HG02981 (cell line): Measurements from ENCODE around the gene ADAMTSL1.

Source experiments
- ATAC-seq: cut with Tn5 transposase; IDR thresholded peaks from one replicate; pipeline ENCODE4 v1.9.1; 2021; ENCODE audit warnings: mild to moderate bottlenecking, moderate library complexity; ENCODE audit not compliant: unreplicated experiment

ADAMTSL1 gene

GRCh38 chr9:18721267-18721994 lies 247.5 kb downstream of the ADAMTSL1 start:
- no peak for ATAC-seq

- no peak for ATAC-seq
Observed at GRCh38 chr9:18721995-18722310, 248.0 kb downstream of the ADAMTSL1 start.

- no peak for ATAC-seq
Observed at GRCh38 chr9:18722882-18723281, 248.9 kb downstream of the ADAMTSL1 start.

- ATAC-seq = no peak
Observed at GRCh38 chr9:18723366-18723765, 249.4 kb downstream of the ADAMTSL1 start.

GRCh38 chr9:18726546-18726945 lies 252.6 kb downstream of the ADAMTSL1 start:
- ATAC-seq = no peak

GRCh38 chr9:18727904-18728303 lies 254.0 kb downstream of the ADAMTSL1 start:
- ATAC-seq = no peak

GRCh38 chr9:18728642-18729041 lies 254.7 kb downstream of the ADAMTSL1 start:
- no peak for ATAC-seq

GRCh38 chr9:18730241-18730640 lies 256.3 kb downstream of the ADAMTSL1 start:
- no peak for ATAC-seq

- ATAC-seq = no peak
Observed at GRCh38 chr9:18739127-18739526, 265.2 kb downstream of the ADAMTSL1 start.

GRCh38 chr9:18739641-18740318 lies 265.8 kb downstream of the ADAMTSL1 start:
- ATAC-seq = no peak

- ATAC-seq = no peak
Observed at GRCh38 chr9:18741359-18741758, 267.4 kb downstream of the ADAMTSL1 start.

GRCh38 chr9:18741945-18742344 lies 268.0 kb downstream of the ADAMTSL1 start:
- ATAC-seq = no peak

GRCh38 chr9:18743421-18743820 lies 269.5 kb downstream of the ADAMTSL1 start:
- no peak for ATAC-seq

GRCh38 chr9:18743971-18744370 lies 270.0 kb downstream of the ADAMTSL1 start:
- ATAC-seq = no peak

- no peak for ATAC-seq
Observed at GRCh38 chr9:18745710-18746109, 271.8 kb downstream of the ADAMTSL1 start.

GRCh38 chr9:18746631-18747030 lies 272.7 kb downstream of the ADAMTSL1 start:
- no peak for ATAC-seq

- no peak for ATAC-seq
Observed at GRCh38 chr9:18747595-18747994, 273.6 kb downstream of the ADAMTSL1 start.

GRCh38 chr9:18748251-18748701 lies 274.3 kb downstream of the ADAMTSL1 start:
- ATAC-seq = no peak

GRCh38 chr9:18749711-18750110 lies 275.8 kb downstream of the ADAMTSL1 start:
- no peak for ATAC-seq

- no peak for ATAC-seq
Observed at GRCh38 chr9:18753904-18754303, 280.0 kb downstream of the ADAMTSL1 start.

GRCh38 chr9:18754537-18754936 lies 280.6 kb downstream of the ADAMTSL1 start:
- ATAC-seq = no peak

GRCh38 chr9:18755263-18755662 lies 281.3 kb downstream of the ADAMTSL1 start:
- no peak for ATAC-seq

GRCh38 chr9:18756712-18757125 lies 282.8 kb downstream of the ADAMTSL1 start:
- no peak for ATAC-seq
